Fibroblast of the aortic adventitia (primary cell): ENCODE results near the gene CACNA1G. TPM values are rescaled to one million over a fixed set of nuclear protein-coding genes. Genes with fewer than 3 reads are reported as not detected.

Experiments
- DNase-seq: peaks from one replicate; pipeline ENCODE4 v3.0.0-alpha.2; 2010; ENCODE audit warnings: low read depth
- H3K4me3 ChIP-seq: 2 replicates; pipeline ENCODE4 v1.5.1; 2011; ENCODE audit warnings: low read depth, mild to moderate bottlenecking, control low read depth, low read length, moderate library complexity
- CTCF ChIP-seq: IDR thresholded peaks from 2 replicates; pipeline ENCODE4 v1.5.1; 2011; ENCODE audit warnings: mild to moderate bottlenecking, low read length, control low read depth, inconsistent platforms; ENCODE audit not compliant: insufficient read depth
- total RNA-seq: library from RNA; depleted of rRNA; stranded (reverse); fragments of >200 nt; gene quantifications from 2 replicates; pipeline ENCODE4 v1.2.3, GENCODE V29; 2012; ENCODE audit warnings: low replicate concordance

CACNA1G gene
- total RNA-seq, 1 donor, result 1.8 TPM

- DNase-seq, result no peak
- no peak overlapping the region for H3K4me3 ChIP-seq
- no peak for TF ChIP-seq CTCF
Measured at GRCh38 chr17:50578173-50578572, 17.7 kb downstream of the CACNA1G start.

GRCh38 chr17:50579399-50579798 lies 18.9 kb downstream of the CACNA1G start:
- DNase-seq, result no peak
- H3K4me3 ChIP-seq, result no peak overlapping the region
- TF ChIP-seq CTCF, result no peak

GRCh38 chr17:50580646-50581045 lies 20.1 kb downstream of the CACNA1G start:
- no peak for TF ChIP-seq CTCF
- DNase-seq, result no peak
- no peak overlapping the region for H3K4me3 ChIP-seq

- no peak for DNase-seq
- no peak overlapping the region for H3K4me3 ChIP-seq
- TF ChIP-seq CTCF, result no peak
Measured at GRCh38 chr17:50581316-50581715, 20.8 kb downstream of the CACNA1G start.

GRCh38 chr17:50582741-50583140 lies 22.2 kb downstream of the CACNA1G start:
- no peak overlapping the region for H3K4me3 ChIP-seq
- no peak for TF ChIP-seq CTCF
- no peak for DNase-seq

GRCh38 chr17:50583641-50584040 lies 23.1 kb downstream of the CACNA1G start:
- no peak overlapping the region for H3K4me3 ChIP-seq
- DNase-seq, result no peak
- TF ChIP-seq CTCF, result no peak

- H3K4me3 ChIP-seq, result no peak overlapping the region
- DNase-seq, result no peak
- no peak for TF ChIP-seq CTCF
Measured at GRCh38 chr17:50584116-50584515, 23.6 kb downstream of the CACNA1G start.
